Iris pigment epithelial cell (primary cell): Measurements from ENCODE around the gene LDLRAD4.

Experiments
- DNase-seq: peaks from one replicate; pipeline ENCODE4 v3.0.0-alpha.2; 2011; ENCODE audit warnings: low read depth

The LDLRAD4 gene

GRCh38 chr18:13388586-13389490, 170.3 kb downstream of the LDLRAD4 start:
- no peak for DNase-seq

GRCh38 chr18:13389491-13390131, 171.1 kb downstream of the LDLRAD4 start:
- DNase-seq: no peak

GRCh38 chr18:13390196-13390595, 171.6 kb downstream of the LDLRAD4 start:
- DNase-seq: no peak

- no peak for DNase-seq
Measured at GRCh38 chr18:13390711-13391110, 172.2 kb downstream of the LDLRAD4 start.

GRCh38 chr18:13392029-13392750, 173.6 kb downstream of the LDLRAD4 start:
- no peak for DNase-seq

GRCh38 chr18:13392899-13393298, 174.3 kb downstream of the LDLRAD4 start:
- no peak for DNase-seq

- no peak for DNase-seq
Measured at GRCh38 chr18:13393338-13393737, 174.8 kb downstream of the LDLRAD4 start.

GRCh38 chr18:13394801-13395200, 176.2 kb downstream of the LDLRAD4 start:
- no peak for DNase-seq

- DNase-seq: no peak
Measured at GRCh38 chr18:13395577-13395976, 177.0 kb downstream of the LDLRAD4 start.

- DNase-seq: no peak
Measured at GRCh38 chr18:13397504-13398163, 179.1 kb downstream of the LDLRAD4 start.

GRCh38 chr18:13398631-13399030, 180.1 kb downstream of the LDLRAD4 start:
- no peak for DNase-seq

GRCh38 chr18:13399511-13399910, 181.0 kb downstream of the LDLRAD4 start:
- no peak for DNase-seq

- DNase-seq: no peak
Measured at GRCh38 chr18:13400636-13401315, 182.2 kb downstream of the LDLRAD4 start.

- no peak for DNase-seq
Measured at GRCh38 chr18:13401404-13401803, 182.8 kb downstream of the LDLRAD4 start.

GRCh38 chr18:13401826-13402225, 183.3 kb downstream of the LDLRAD4 start:
- no peak for DNase-seq

- no peak for DNase-seq
Measured at GRCh38 chr18:13403786-13404549, 185.4 kb downstream of the LDLRAD4 start.

GRCh38 chr18:13405305-13406038, 186.9 kb downstream of the LDLRAD4 start:
- DNase-seq: no peak

- DNase-seq: no peak
Measured at GRCh38 chr18:13406049-13406615, 187.6 kb downstream of the LDLRAD4 start.

GRCh38 chr18:13406736-13407135, 188.2 kb downstream of the LDLRAD4 start:
- no peak for DNase-seq

- no peak for DNase-seq
Measured at GRCh38 chr18:13407484-13407883, 188.9 kb downstream of the LDLRAD4 start.
